ENCODE results near the gene MYO5C. TPM values are rescaled to one million over a fixed set of nuclear protein-coding genes. Genes with fewer than 3 reads are reported as not detected.

Gene MYO5C
- polyA plus RNA-seq, 1 donor (not counting 4 experiments of a cell fraction or from before 2014, with no cell fraction given) = 0.16 TPM

- Histone ChIP-seq H3K4me2 (ENCODE audit: control insufficient read depth, extremely low read depth, insufficient read depth, low read depth, low read length) (no peak overlapping the region), H3K4me3 (ENCODE audit: control insufficient read depth in 2 of 3, extremely low read depth in 1 of 3, insufficient read depth in 2 of 3, low read depth in 1 of 3, low read length in 3 of 3) (no peak overlapping the region), H3K27ac (ENCODE audit: control insufficient read depth, insufficient read depth, low read length) (no peak overlapping the region), H2AFZ (ENCODE audit: control insufficient read depth, low read length) (no peak overlapping the region), H3K9me1 (ENCODE audit: control insufficient read depth, extremely low read depth, insufficient read depth, low read length) (no peaks in the 10 kb centered on the region), H3K27me3 (ENCODE audit: control insufficient read depth, extremely low read depth, insufficient read depth, low read length) (no peaks in the 10 kb centered on the region), H3K9ac (ENCODE audit: control insufficient read depth, extremely low read depth, insufficient read depth, low read length) (no peak overlapping the region), H3K4me1 (ENCODE audit: control insufficient read depth, extremely low read depth, insufficient read depth, low read length) (no peaks in the 10 kb centered on the region), H3K79me2 (ENCODE audit: control insufficient read depth, insufficient read depth, low read length) (no peaks in the 10 kb centered on the region), H4K20me1 (ENCODE audit: control insufficient read depth, extremely low read depth, insufficient read depth, low read length) (no peaks in the 10 kb centered on the region), H3K36me3 (ENCODE audit: control insufficient read depth in 2 of 2, extremely low read depth in 1 of 2, insufficient read depth in 2 of 2, low read length in 2 of 2) (peaks cover 4 to 8% of the 10 kb centered on the region in 2 experiments), H3K9me3 (ENCODE audit: control insufficient read depth, low read depth, low read length) (no peaks in the 10 kb centered on the region)
- no peak for DNase-seq (ENCODE audit: low read depth, low spot score)
- no peak for FAIRE-seq
- TF ChIP-seq CTCF (optimal IDR thresholded peaks at IDR 0.05 in 1 of 3, IDR thresholded peaks at IDR 0.05 in 1 of 3, conservative IDR thresholded peaks at IDR 0.05 in 1 of 3; ENCODE audit: extremely low read depth in 1 of 3, insufficient read depth in 2 of 3, low read length in 3 of 3) (no peak), EZH2 (IDR thresholded peaks at IDR 0.05; ENCODE audit: low read length) (no peak)
- dilution Hi-C loops (cut with MboI; ENCODE audit: extremely low pct_ligation_motif_present, low sequenced_read_pairs) = no loop called here
Measured at GRCh38 chr15:52158084-52158765, 137.4 kb downstream of the MYO5C start.

- no peak overlapping the region for H3K4me3 ChIP-seq (ENCODE audit: control insufficient read depth in 2 of 3, extremely low read depth in 1 of 3, insufficient read depth in 2 of 3, low read depth in 1 of 3, low read length in 3 of 3)
- H3K4me1 ChIP-seq (ENCODE audit: control insufficient read depth, extremely low read depth, insufficient read depth, low read length) = no peaks in the 10 kb centered on the region
- dilution Hi-C loops (cut with MboI; ENCODE audit: extremely low pct_ligation_motif_present, low sequenced_read_pairs) = no loop called here
- H3K27me3 ChIP-seq (ENCODE audit: control insufficient read depth, extremely low read depth, insufficient read depth, low read length) = no peaks in the 10 kb centered on the region
- H3K27ac ChIP-seq (ENCODE audit: control insufficient read depth, insufficient read depth, low read length) = no peak overlapping the region
- DNase-seq (ENCODE audit: low read depth, low spot score) (no peak), FAIRE-seq (no peak)
- H3K9me3 ChIP-seq (ENCODE audit: control insufficient read depth, low read depth, low read length) = no peaks in the 10 kb centered on the region
- H4K20me1 ChIP-seq (ENCODE audit: control insufficient read depth, extremely low read depth, insufficient read depth, low read length) = no peaks in the 10 kb centered on the region
- no peak overlapping the region for H3K4me2 ChIP-seq (ENCODE audit: control insufficient read depth, extremely low read depth, insufficient read depth, low read depth, low read length)
- H3K36me3 ChIP-seq (ENCODE audit: control insufficient read depth in 2 of 2, extremely low read depth in 1 of 2, insufficient read depth in 2 of 2, low read length in 2 of 2) = peaks cover 3 to 14% of the 10 kb centered on the region in 2 experiments
- TF ChIP-seq CTCF (optimal IDR thresholded peaks at IDR 0.05 in 1 of 3, IDR thresholded peaks at IDR 0.05 in 1 of 3, conservative IDR thresholded peaks at IDR 0.05 in 1 of 3; ENCODE audit: extremely low read depth in 1 of 3, insufficient read depth in 2 of 3, low read length in 3 of 3) = no peak
- TF ChIP-seq EZH2 (IDR thresholded peaks at IDR 0.05; ENCODE audit: low read length) = no peak
- no peaks in the 10 kb centered on the region for H3K9me1 ChIP-seq (ENCODE audit: control insufficient read depth, extremely low read depth, insufficient read depth, low read length)
- H3K9ac ChIP-seq (ENCODE audit: control insufficient read depth, extremely low read depth, insufficient read depth, low read length) = no peak overlapping the region
- no peaks in the 10 kb centered on the region for H3K79me2 ChIP-seq (ENCODE audit: control insufficient read depth, insufficient read depth, low read length)
- no peak overlapping the region for H2AFZ ChIP-seq (ENCODE audit: control insufficient read depth, low read length)
Measured at GRCh38 chr15:52155878-52156277, 139.7 kb downstream of the MYO5C start.

Measured in keratinocyte (primary cell).